GM18517 (cell line): Measurements from ENCODE around the gene YY1.

ENCODE experiments used
- ATAC-seq: cut with Tn5 transposase; IDR thresholded peaks from one replicate; pipeline ENCODE4 v1.9.1; 2021; ENCODE audit warnings: mild to moderate bottlenecking, moderate library complexity; ENCODE audit not compliant: unreplicated experiment

YY1 gene

DNA sequence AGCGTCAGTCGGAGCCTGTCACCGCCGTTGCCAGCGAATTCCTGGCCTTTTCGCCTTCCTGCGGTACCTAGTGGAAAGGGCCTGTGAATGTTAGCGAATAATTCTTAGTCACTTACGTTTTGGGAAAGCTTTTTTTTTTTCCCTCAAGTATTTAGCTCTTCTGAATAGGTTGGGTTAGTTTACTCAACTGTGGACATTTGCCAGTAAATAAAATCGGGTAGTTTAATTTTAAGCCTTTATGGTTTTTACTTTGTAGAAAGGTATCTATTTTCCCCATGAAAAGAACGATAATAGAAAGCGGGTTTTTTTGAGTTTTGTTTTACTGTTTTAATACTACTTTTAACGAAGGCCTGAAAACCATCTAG is 1.7 kb downstream of the YY1 start:
- ATAC-seq = no peak

DNA sequence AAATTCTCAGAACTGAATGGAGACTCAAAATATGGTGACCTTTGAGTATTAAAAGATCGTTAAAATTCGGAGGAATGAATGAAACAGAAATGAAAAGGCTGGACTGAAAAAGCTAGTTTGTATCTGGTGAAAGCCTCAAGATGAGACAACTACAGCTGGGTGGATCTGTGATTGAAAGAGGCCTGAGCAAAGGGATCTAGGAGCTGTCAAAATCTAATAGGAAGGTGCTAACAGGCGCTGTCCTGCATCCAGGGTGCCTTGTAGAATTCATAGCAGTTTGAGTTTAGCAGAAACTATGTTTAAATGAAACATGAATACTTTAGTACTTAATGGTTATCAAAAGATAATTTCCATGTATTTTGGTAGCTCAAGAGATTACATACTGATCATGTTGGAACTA is 2.3 kb downstream of the YY1 start:
- ATAC-seq = no peak

DNA sequence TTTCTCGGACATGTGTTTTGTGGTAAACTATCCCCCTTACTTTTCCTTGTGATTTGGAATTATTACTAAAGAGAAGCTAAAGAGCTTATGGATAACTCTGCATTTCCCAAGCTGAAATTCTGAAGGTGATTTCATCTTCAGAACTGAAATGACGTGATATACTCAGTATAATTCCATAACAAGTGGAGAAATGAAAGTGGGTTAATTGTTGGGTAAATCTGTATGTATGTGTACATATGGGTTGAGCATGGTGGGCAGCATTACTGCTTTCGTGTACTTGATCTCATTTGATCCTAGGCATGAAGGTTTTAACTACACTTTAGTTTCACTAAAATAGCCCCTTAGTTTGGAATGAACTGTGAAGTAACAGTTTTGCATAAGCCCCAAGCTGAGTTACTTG is 4.1 kb downstream of the YY1 start:
- ATAC-seq = no peak

DNA sequence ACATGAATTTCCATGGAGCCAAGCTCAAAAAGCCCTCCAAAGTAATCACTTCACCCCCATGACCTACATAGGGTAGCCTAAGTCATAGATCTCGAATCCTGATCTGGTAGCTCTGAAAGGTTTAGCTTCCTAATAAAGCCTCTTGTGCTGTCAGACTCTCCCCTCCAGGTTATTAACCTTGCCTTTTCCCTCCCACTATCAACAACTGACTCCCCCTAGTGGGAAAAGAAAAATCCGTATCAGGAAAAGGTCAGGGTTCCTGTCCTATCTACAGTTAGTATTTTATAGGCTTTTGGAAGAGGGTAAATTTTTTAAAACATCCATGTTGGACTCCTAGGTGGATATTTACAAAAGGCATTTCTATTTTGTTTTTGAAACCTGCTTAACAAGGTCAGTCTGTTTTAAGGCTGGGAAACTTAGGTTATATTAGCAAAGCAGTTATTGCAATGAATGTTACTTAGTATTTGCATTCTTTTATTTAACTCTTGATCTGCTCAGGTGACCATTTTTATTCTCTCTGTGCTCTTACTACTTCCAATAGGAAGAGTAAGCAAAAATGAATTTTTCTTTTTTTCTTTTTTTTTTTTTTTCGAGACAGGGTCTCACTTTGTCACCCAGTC is 8.0 kb downstream of the YY1 start:
- ATAC-seq = no peak

DNA sequence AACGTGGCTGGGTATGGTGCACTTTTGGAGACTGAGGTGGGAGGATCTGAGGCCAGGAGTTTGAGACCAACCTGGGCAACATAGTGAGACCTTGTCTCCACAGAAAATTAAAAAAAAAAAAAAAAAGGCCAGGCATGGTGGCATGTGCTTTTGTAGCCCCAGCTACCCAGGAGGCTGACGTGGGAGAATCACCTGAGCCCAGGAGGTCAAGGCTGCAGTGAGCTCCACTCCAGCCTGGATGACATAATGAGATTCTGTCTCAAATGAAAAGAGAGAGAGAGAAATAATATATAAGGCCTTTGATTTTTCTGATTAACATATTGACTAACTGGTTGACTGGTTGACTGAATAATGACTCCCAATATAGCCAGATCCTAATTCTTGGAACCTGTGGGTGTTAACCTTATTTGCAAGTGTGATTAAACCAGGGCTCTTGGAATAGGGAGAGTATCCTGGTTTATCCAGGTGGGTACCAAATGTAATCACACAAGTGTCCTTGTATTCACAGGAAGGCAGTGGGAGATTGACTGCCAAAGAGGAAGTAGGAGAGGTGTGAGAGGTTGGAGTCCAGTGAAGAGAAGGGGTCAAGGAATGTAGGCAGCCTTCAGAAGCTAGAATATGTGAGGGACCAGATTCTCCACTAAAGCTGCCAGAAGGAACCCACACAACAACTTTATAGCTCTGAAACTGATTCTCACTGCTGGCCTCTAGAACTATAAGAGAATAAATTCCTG is 12.0 kb downstream of the YY1 start:
- no peak for ATAC-seq

DNA sequence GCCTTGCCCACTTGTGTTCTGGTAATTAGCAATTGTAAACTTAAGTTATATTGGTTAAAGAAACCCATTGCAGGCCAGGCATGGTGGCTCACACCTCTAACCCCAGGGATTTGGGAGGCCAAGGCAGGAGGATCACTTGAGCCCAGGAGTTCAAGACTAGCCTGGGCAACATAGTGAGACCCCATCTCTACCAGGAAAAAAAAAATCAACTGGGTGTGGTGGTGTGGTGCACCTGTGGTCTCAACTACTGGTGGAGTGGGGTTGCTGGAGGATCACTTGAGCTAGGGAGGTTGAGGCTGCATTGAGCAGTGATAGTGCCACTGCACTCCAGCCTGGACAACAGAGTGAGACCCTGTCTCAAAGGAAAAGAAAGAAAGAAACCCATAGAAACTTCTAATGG is 13.7 kb downstream of the YY1 start:
- ATAC-seq = no peak

DNA sequence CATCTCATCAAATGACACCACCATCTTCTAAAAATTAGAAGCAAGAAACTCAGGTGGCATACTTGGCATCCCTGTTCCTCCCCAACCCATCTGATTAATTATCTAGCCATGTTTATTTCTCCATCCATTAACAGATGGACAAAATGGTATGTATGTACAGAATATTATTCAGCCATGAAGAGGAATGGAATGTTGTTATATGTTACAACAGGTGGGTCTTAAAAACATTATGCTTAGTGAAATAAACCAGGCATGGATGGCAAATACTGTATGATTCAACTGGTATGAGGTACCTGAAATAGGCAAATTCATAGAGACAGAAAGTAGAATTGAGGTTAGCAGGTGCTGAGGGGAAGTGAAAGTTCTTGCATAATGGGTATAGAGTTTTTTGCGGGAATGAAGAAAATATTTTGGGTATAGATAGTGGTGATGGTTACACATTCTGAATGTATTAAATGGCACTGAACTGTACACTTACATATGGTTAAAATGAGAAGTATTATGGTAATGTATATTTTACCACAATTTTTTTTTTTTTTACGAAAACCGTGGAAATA is 17.5 kb downstream of the YY1 start:
- ATAC-seq = peak; percentile 74

DNA sequence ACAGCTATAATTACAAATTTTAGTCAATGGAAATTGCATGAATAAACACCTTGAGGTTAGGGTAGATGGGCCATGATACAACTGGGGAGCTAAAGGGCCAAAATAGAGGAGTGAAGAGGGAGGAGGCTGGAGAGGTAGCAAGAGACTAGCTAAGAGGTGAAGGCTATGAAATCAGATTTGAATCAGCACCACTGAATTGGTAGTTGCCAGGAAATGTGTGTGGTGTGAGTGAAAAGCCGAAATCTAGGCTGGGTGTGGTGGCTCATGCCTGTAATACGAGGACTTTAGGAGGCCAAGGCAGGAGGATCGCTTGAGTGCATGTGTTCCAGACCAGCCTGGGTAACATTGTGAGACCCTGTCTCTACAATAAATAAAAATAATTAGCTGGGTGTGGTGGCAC is 22.7 kb downstream of the YY1 start:
- ATAC-seq = no peak

DNA sequence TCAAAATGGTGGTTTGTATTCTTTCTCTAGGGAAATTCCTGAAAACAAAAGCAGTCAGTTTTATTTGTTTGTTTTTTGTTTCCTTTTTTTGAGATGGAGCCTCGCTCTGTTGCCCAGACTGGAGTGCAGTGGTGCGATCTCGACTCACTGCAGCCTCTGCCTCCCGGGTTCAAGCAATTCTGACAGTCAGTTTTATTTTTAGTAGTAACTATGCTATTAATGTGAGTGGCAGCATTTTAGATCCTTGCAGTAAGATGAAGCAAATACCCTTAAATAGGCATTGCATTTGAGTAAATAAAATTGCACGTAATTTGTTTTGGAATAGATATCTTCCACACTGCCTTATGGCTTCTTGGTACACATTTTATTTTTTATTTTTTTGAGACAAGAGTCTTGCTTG is 23.6 kb downstream of the YY1 start:
- ATAC-seq = no peak

DNA sequence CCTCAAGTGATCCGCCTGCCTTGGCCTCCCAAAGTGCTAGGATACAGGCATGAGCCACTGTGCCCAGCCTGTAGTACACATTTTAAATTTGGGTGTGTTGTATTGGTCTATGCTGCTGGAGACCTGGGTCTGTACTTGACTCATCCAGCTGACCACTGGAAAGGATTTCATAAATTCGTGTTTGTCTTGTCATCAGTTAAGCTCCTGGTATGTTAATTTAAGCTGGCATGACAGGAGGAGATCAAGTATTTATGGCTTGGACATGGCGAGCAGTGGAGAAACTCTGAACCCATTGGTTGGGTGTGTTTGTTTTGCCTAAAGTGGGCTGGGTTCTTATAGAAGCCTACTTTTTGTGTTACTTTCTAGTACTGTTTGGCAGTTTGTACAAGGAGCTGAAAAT is 24.2 kb downstream of the YY1 start:
- ATAC-seq = no peak

DNA sequence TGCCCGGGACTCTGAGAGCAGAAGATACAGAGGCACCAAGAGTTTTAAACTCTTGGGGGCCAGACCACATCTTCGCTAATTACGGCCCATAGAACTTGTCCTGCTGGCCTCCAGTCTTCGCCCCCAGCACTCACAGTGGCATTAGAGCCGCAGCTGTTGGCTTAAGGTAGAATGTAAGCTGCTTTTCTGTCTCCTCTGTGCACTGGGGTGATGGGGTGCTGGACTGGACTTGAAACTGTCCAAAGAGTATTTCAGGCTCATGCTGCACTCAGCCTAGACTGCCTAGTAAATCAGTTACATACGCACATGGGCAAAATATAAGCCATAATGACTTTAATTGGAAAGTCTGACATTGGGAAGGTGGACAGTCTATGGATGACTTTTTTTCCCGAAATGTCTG is 29.0 kb downstream of the YY1 start:
- ATAC-seq = no peak

DNA sequence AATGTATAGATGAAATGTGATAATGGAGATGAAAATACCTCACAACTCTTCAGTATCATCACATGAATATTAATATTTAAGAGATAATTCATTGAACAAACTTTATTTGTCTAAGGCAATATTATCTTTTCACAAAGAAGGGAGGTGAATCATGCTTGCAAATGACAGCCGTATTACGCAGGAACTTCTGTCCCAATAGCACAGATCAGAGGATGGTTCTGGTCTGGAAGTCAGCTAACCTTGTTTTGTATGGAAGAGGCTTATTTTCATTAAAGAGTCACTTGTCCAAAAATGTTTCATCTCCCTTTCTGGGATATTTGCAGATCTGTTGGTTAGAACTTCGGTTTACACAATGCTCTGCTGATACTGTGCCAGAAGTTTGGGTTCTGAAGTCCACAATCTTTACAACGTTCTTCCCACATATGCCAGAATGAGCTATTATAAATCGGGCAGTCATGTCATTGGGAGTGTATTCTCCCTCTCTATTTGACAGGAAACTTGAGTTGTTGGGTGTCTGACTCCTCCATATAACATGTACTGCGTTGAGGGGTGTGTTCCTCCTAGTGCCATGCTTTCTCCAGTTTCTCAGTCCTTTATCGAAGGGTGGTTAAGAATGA is 29.8 kb downstream of the YY1 start:
- ATAC-seq = no peak

DNA sequence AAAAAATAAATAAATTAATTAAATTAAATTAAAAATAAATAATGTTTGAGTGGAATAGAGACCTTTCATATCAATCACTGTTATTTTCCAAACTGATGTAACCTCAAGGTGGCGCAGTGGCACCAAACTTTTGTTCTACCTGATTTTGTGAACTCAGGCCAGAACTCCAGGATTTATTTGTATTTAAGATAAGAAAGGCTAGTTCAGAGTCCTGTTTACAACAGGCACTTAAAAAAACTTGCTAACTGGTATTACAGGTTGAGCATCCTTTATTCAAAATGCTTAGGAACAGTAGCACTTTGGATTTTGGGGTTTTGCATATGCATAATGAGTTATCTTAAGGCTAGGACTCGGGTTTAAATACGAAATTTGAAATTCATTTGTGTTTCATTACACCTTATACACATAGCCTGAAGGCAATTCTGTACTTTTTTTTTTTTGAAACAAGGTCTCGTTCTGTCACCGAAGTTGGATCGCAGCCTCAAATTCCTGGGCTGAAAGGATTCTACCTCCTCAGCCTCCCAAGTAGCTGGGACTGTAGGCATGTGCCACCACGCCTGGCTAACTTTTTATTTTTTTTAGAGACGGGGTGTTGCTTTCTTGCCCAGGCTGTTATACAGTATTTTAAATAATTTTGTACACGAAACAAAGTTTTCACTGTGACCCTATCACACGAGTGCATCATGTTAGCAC is 32.4 kb downstream of the YY1 start:
- no peak for ATAC-seq

DNA sequence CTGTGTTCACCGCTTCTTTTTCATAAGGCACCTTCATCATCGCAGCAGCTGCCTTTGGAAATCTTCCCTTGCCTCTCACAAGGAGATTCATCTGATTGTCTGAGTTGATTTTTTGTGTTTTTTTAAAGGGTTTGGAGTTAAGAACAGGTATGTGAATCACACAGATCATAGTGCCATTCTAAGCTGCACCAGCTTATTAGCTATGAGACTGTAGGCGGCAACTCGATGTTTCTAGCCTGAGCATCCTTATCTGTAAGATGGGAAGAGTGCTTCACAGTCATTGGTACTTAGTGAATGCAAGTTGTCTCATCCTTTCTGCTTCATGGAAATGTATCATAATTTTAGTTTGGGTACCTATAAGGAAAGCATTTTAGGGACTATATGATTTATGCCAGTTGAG is 35.3 kb downstream of the YY1 start:
- ATAC-seq = no peak

DNA sequence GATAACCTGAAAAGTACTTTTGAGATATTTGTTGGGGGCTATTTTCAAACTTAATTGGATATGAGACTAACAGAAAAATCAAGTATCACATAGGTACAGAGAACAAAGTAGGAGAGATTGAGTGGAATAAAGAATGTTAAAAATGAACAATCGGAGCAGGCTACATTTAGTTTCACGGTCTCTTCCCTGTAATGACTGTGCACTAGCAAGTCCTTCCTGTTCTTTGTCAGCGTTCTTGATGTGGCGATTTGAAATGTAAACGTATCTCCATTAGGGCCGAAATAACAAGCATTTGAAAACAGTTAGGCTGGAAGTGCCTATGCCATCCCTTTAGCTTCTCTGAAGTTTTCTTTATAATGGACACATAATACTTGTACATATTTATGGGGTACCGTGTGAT is 36.3 kb downstream of the YY1 start:
- ATAC-seq = no peak

DNA sequence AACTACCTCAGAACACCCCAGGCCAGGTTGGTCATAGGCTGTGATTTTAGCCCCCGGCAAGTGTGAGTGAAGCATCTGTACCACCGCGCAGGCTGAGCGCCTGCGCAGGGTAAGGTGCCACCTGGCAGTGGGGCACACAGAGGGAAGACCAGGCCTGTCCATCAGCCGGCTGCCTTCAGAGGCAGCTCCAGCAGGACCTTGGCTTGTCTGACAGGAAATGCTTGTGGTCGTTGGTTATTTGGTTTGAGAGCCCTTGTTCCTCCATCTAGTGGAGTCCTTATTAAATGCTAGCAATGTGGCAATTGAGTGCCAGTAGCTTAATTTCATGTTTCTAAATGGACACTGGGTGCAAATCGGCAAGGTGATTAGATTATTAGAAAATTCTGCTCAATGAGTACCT is 39.8 kb downstream of the YY1 start:
- ATAC-seq = no peak

DNA sequence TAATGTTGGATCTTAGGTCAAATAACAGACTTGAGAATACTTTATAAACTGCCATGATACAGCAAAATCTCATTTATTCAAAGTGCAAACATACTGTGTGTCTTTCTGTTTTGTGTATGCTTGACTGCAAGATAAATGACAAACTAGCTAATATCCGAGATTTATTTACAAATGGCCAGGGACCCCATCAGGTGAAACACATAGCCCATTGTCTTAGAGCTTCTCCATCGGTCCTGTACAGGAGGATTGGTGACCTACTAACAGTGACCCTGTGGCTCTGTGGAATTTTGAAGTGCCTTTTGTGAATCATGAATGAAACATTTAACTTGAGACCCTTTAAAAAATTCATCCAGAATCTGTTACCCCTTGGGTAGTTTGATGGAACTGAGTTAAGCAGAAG is 40.2 kb downstream of the YY1 start:
- ATAC-seq = no peak

DNA sequence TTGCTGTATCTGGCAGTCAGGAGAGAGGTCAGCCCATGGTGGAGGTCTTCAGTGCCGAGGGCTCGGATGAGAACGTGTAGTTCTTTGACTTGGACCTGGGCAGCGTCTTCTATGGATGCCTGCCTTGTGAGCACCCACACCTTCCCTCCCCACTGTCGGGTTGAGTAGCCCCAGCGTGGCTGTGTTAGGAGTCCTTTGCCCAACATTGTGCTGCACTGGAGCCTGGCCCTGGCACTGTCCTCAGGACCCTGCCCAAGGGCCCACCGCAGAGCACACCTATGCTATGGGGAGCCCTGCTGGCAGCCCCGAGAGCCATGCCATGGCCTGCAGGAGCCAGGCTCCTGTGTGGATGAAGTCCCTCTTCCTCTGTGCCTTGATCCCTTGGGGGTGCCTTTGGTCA is 40.6 kb downstream of the YY1 start:
- ATAC-seq = no peak

DNA sequence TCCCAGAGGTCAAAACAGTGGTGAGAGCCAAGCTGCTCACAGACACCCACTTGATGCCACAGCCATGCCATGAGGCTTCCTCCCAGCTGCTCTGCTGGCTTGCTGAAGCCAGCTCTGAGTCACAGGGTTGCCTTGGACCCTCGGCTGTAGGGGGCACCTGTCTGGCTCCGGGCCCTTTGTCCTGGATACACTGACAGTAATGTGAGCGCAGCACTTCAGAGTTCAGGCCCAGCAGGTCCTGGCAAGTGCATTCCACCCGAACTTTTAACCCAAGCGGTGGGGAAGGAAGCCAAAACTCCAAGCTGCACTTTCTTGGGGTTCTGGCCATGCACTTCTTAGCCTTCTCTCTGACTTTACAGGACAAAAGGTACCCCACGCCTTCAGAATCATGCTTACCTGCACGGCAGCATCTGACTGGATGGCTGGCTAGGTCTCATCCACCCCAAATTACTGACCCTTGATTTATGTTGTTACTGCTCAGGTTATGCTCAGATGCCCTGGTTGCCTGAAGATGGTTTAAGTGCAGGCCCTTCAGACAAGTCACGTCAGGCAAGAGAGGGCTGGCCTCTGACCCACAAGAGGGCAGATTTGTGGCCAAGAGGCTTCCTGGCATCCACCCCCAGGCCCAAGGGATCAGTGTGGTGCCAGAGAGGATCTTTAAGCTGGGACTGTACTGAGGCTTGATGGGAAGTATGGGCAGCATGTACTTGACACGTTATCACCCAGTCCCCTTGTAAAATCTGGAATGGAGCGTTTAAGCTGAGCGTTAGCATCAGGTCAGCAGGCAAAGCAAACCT is 42.5 kb downstream of the YY1 start:
- no peak for ATAC-seq

DNA sequence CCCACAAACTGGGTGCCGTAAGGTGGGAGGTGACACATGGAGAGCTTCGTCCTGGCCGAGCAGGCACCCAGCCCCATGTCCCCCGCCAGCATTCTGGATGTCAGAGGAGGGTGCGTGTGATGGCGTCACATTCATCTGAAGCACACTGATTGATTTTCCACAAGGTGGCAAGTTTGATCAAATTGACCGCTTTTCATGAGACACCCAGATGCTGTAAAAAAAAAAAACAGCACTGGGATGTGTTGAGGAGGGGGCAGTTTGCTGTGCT is 43.1 kb downstream of the YY1 start:
- no peak for ATAC-seq

DNA sequence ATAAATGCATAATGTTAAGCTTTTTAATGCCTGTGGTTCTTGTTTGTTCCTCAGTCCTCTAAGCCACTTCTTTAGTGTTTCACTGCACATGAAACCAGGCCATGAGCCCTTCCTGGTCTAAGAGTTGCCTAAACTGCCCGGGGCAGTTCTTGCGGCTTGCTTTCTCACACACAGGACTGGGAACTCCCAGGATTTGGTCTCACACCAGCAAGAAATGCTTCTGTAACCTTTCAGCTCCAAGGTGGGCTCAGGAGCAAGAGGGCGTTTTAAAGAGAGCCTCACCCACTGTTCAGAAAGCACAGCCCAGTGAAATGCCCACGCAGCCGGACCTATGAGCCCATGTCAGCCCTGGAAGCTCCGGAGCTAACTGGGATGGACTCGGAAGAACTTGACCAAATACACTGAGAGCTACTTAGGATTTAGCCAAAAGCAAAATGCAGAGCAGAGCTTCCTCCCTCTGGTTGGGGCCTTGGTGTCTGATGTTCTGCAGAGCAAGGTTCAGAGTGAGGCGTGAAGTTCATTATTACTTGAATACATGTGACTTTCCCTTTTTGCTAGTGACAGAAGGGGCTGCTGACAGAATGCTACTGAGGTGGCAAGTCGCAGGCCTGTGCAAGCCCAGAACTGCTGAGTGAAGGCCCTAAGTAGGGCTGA is 43.9 kb downstream of the YY1 start:
- no peak for ATAC-seq
